GM23248 (cell line): ENCODE data around the gene ADCK2.

Experiments used
- EZH2 ChIP-seq: fragments of 200-600 bp; sonication (generic); IDR thresholded peaks from 2 replicates; pipeline ENCODE4 v1.6.1; 2018; ENCODE audit warnings: antibody characterized with exemption, mild to moderate bottlenecking; ENCODE audit not compliant: insufficient read depth, poor library complexity, severe bottlenecking
- EZH2phosphoT487 ChIP-seq: fragments of 200-600 bp; sonication (generic); IDR thresholded peaks from 2 replicates; pipeline ENCODE4 v1.6.1; 2018; ENCODE audit warnings: antibody characterized with exemption, moderate library complexity, mild to moderate bottlenecking, low read depth; ENCODE audit not compliant: insufficient read depth

DNA sequence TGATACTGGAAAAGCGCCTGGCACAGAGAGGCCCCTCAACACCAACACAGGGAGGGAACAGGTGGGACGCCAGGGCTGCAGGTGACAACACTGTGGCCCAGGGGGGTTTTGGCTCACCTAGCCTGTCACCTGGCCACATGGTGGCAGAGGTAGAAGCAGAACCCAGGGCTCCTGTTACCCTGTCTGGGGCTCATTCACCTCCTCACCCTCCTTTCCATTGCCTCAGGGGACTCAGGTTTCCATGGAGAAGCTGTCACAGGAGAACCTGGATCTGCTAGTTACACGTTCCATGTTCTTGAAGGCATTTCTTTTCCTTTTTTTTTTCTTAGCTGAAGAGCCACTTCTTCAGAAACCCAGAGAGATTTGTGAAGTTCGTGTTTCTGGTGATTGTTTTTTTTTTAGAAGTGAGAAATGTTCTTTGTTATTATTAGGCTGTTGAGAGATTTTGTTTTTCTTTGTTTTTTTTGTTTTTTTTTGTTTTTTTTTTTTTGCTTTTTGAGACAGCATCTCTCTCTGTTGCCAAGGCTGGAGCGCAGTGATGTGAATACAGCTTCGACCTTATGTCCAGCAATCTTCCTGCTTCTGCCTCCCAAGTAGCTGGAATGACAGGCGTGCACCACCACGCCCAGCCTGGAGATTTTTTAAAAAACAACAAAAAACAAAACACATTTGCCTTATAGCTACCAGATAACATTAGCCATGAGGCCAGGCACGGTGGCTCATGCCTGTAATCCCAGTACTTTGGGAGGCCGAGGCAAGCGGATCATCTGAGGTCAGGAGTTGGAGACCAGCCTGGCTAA, 48.2 kb upstream of the ADCK2 start:
- TF ChIP-seq EZH2 (no peak), EZH2phosphoT487 (no peak)
